IMR-90 (cell line): ENCODE results near the gene NKAIN1. TPM values are rescaled to one million over a fixed set of nuclear protein-coding genes. Genes with fewer than 3 reads are reported as not detected.

Experiments used
- ATAC-seq: fragments of 200-7000 bp; cut with Tn5 transposase; 2 replicates; pipeline ENCODE4 v1.9.1; 2020; ENCODE audit warnings: low read depth, mild to moderate bottlenecking, moderate library complexity
- BruUV-seq: library from RNA; stranded (reverse); fragments of 400-500 nt; replicated peaks from 2 replicates; lab custom pipeline; 2021; lab: Mats Ljungman, UMichigan
- CTCF ChIA-PET: fragments of 300-600 bp; formaldehyde crosslinking; extraction: SDS; loops from one replicate; lab custom pipeline; 2021; ENCODE audit warnings: antibody characterized with exemption; lab: Yijun Ruan, JAX
- POLR2A ChIA-PET: fragments of 300-600 bp; sonication (Branson Sonifier 250); formaldehyde crosslinking; loops from one replicate; lab custom pipeline; 2022; ENCODE audit warnings: antibody characterized with exemption; ENCODE audit not compliant: unreplicated experiment; lab: Charles Lee
- DNase-seq: peaks from one replicate; pipeline ENCODE4 v3.0.0; 2013
- H2AFZ ChIP-seq: replicated peaks from 2 replicates; pipeline ENCODE3; 2013; ENCODE audit warnings: low read length, mild to moderate bottlenecking; ENCODE audit not compliant: poor library complexity
- H2AK5ac ChIP-seq: 2 replicates; pipeline ENCODE4 v1.6.1; 2013; ENCODE audit warnings: low read depth, low read length, inconsistent platforms
- H2AK9ac ChIP-seq: replicated peaks from 2 replicates; pipeline ENCODE3; 2013; ENCODE audit warnings: mild to moderate bottlenecking, low read depth, low read length, moderate library complexity; ENCODE audit not compliant: poor library complexity
- H2BK120ac ChIP-seq: 2 replicates; pipeline ENCODE4 v1.6.1; 2013; ENCODE audit warnings: low read depth, low read length, inconsistent platforms
- H2BK15ac ChIP-seq: 3 replicates; pipeline ENCODE4 v1.6.1; 2013; ENCODE audit warnings: low read depth, low read length, inconsistent platforms
- H2BK20ac ChIP-seq: 2 replicates; pipeline ENCODE4 v1.6.1; 2013; ENCODE audit warnings: low read depth, mild to moderate bottlenecking, inconsistent platforms, low read length, moderate library complexity
- H2BK5ac ChIP-seq: 2 replicates; pipeline ENCODE4 v1.6.1; 2013; ENCODE audit warnings: mild to moderate bottlenecking, low read depth, low read length, inconsistent platforms; ENCODE audit not compliant: poor library complexity, severe bottlenecking
- H3K14ac ChIP-seq: replicated peaks from 2 replicates; pipeline ENCODE4 v1.6.1; 2013; ENCODE audit warnings: low read depth, low read length, inconsistent platforms
- H3K18ac ChIP-seq: 2 replicates; pipeline ENCODE4 v1.6.1; 2013; ENCODE audit warnings: low read depth, low read length, control low read depth
- H3K23ac ChIP-seq: 2 replicates; pipeline ENCODE4 v1.6.1; 2013; ENCODE audit warnings: low read depth, low read length, inconsistent platforms
- H3K27ac ChIP-seq: 2 replicates; pipeline ENCODE4 v1.5.1; 2013; ENCODE audit warnings: mild to moderate bottlenecking, control low read depth, low read length; ENCODE audit not compliant: insufficient read depth
- H3K27me3 ChIP-seq: 2 replicates; pipeline ENCODE4 v1.6.1; 2013; ENCODE audit warnings: low read length; ENCODE audit not compliant: control insufficient read depth, insufficient read depth
- H3K36me3 ChIP-seq: 2 replicates; pipeline ENCODE4 v1.6.1; 2013; ENCODE audit warnings: low read length, mixed read lengths; ENCODE audit not compliant: control insufficient read depth, insufficient read depth
- H3K4ac ChIP-seq: 2 replicates; pipeline ENCODE4 v1.6.1; 2013; ENCODE audit warnings: low read depth, low read length, inconsistent platforms
- H3K4me1 ChIP-seq: 2 replicates; pipeline ENCODE4 v1.6.1; 2013; ENCODE audit warnings: low read length, mixed read lengths; ENCODE audit not compliant: control insufficient read depth, insufficient read depth
- H3K4me2 ChIP-seq: 2 replicates; pipeline ENCODE4 v1.6.1; 2013; ENCODE audit warnings: low read depth, mild to moderate bottlenecking, control low read depth, low read length, moderate library complexity
- H3K4me3 ChIP-seq: 2 replicates; pipeline ENCODE4 v1.5.1; 2013; ENCODE audit warnings: low read depth, mild to moderate bottlenecking, control low read depth, low read length, moderate library complexity; ENCODE audit not compliant: insufficient read depth
- H3K56ac ChIP-seq: 2 replicates; pipeline ENCODE4 v1.6.1; 2013; ENCODE audit warnings: low read length, inconsistent platforms; ENCODE audit not compliant: insufficient read depth; ENCODE audit errors: extremely low read depth
- H3K79me1 ChIP-seq, 2 experiments: 2 replicates each; pipeline ENCODE4 v1.6.1; 2013; ENCODE audit warnings: low read length in 2 of 2, inconsistent platforms in 1 of 2, low read depth in 1 of 2
- H3K9ac ChIP-seq: 2 replicates; pipeline ENCODE4 v1.6.1; 2013; ENCODE audit warnings: low read depth, low read length, control low read depth
- H3K9me1 ChIP-seq: 2 replicates; pipeline ENCODE4 v1.6.1; 2013; ENCODE audit warnings: low read length, inconsistent platforms; ENCODE audit not compliant: insufficient read depth
- H3K9me3 ChIP-seq: 2 replicates; pipeline ENCODE4 v1.6.1; 2013; ENCODE audit warnings: low read length; ENCODE audit not compliant: control insufficient read depth, insufficient read depth
- H4K20me1 ChIP-seq: 2 replicates; pipeline ENCODE4 v1.6.1; 2013; ENCODE audit warnings: low read length, inconsistent platforms; ENCODE audit not compliant: insufficient read depth
- H4K5ac ChIP-seq: 2 replicates; pipeline ENCODE4 v1.6.1; 2013; ENCODE audit warnings: mild to moderate bottlenecking, low read depth, low read length, control low read depth
- H4K8ac ChIP-seq, 2 experiments: 2 replicates each; pipeline ENCODE4 v1.6.1; 2013; ENCODE audit warnings: low read depth in 2 of 2, low read length in 2 of 2, control low read depth in 1 of 2, inconsistent platforms in 1 of 2
- H4K91ac ChIP-seq: 2 replicates; pipeline ENCODE4 v1.6.1; 2013; ENCODE audit warnings: low read depth, low read length, inconsistent platforms; ENCODE audit not compliant: insufficient read depth
- BHLHE40 ChIP-seq: fragments of 150-350 bp; IDR thresholded peaks from 2 replicates; pipeline ENCODE4 v1.6.1; 2016; ENCODE audit warnings: mild to moderate bottlenecking, low read depth, low read length
- CEBPB ChIP-seq: IDR thresholded peaks from 2 replicates; pipeline ENCODE4 v1.6.1; 2012; ENCODE audit warnings: low read depth, low read length, improper control_type of control experiment
- CHD1 ChIP-seq: IDR thresholded peaks from 2 replicates; pipeline ENCODE4 v1.6.1; 2012; ENCODE audit warnings: low read depth, low read length, improper control_type of control experiment
- FOS ChIP-seq: fragments of 150-350 bp; IDR thresholded peaks from 2 replicates; pipeline ENCODE4 v1.6.1; 2016; ENCODE audit warnings: low read depth, low read length
- MAFK ChIP-seq: IDR thresholded peaks from 2 replicates; pipeline ENCODE4 v1.6.1; 2012; ENCODE audit warnings: low read depth, low read length, improper control_type of control experiment
- MAZ ChIP-seq: IDR thresholded peaks from 2 replicates; pipeline ENCODE4 v1.6.1; 2012; ENCODE audit warnings: low read depth, mild to moderate bottlenecking, low read length, improper control_type of control experiment, moderate library complexity, borderline replicate concordance
- MXI1 ChIP-seq: IDR thresholded peaks from 2 replicates; pipeline ENCODE4 v1.6.1; 2012; ENCODE audit warnings: low read depth, mild to moderate bottlenecking, low read length, moderate library complexity, borderline replicate concordance
- NFE2L2 ChIP-seq: fragments of 150-350 bp; IDR thresholded peaks from 2 replicates; pipeline ENCODE4 v1.6.1; 2016; ENCODE audit warnings: low read depth, mild to moderate bottlenecking, low read length
- POLR2A ChIP-seq: IDR thresholded peaks from 2 replicates; pipeline ENCODE4 v1.6.1; 2012; ENCODE audit warnings: mild to moderate bottlenecking, low read depth, low read length
- RAD21 ChIP-seq: IDR thresholded peaks from 2 replicates; pipeline ENCODE4 v1.6.1; 2012; ENCODE audit warnings: low read length, improper control_type of control experiment
- RCOR1 ChIP-seq: IDR thresholded peaks from 2 replicates; pipeline ENCODE4 v1.6.1; 2012; ENCODE audit warnings: mild to moderate bottlenecking, low read length, improper control_type of control experiment; ENCODE audit not compliant: insufficient replicate concordance
- RFX5 ChIP-seq: IDR thresholded peaks from 2 replicates; pipeline ENCODE4 v1.8.0; 2012; ENCODE audit warnings: low read depth, mild to moderate bottlenecking, low read length, moderate library complexity
- SMC3 ChIP-seq: fragments of 150-350 bp; IDR thresholded peaks from 2 replicates; pipeline ENCODE4 v1.6.1; 2016; ENCODE audit warnings: low read depth, mild to moderate bottlenecking, antibody characterized with exemption, low read length, moderate library complexity
- WGBS, 2 experiments: methylation state at CpG; one replicate each; pipeline versions ENCODE4 v1.1.5 to v1.1.7; 2013; ENCODE audit warnings: missing lambda C conversion rate in 2 of 2; ENCODE audit not compliant: insufficient read length in 1 of 2; ENCODE audit errors: extremely low coverage in 2 of 2; 5-methylcytosine and 5-hydroxymethylcytosine counted together
- dilution Hi-C: fragments of 300-500 bp; cut with HindIII; formaldehyde crosslinking; loops from one replicate; pipeline ENCODE4 v1.14.3; 2018; ENCODE audit warnings: low sequenced_read_pairs; ENCODE audit not compliant: unreplicated experiment
- in situ Hi-C: fragments of 300-500 bp; cut with MboI; formaldehyde crosslinking; loops from 3 replicates; pipeline ENCODE4 v1.14.3; 2019; ENCODE audit warnings: low sequenced_read_pairs, inconsistent platforms, mixed read lengths
- intact Hi-C: fragments of 100-400 bp; cut with micrococcal nuclease; formaldehyde crosslinking; loops from 2 replicates; pipeline ENCODE4 v1.10.0; 2022
- polyA plus RNA-seq, 3 experiments: library from polyadenylated mRNA; depleted of rRNA; stranded (reverse); fragments of >200 nt; gene quantifications; 2 replicates each; pipeline ENCODE4 v1.2.3, GENCODE V29; 2012; ENCODE audit warnings: low replicate concordance in 1 of 3
- total RNA-seq: library from RNA; depleted of rRNA; stranded (reverse); fragments of >200 nt; gene quantifications from 2 replicates; pipeline ENCODE4 v1.2.3, GENCODE V29; 2012
- TF ChIP-seq, protein P1 (sequence below): fragments of 150-350 bp; IDR thresholded peaks from 2 replicates; pipeline ENCODE4 v1.6.1; 2017; ENCODE audit warnings: mild to moderate bottlenecking, antibody characterized with exemption, low read length, low read depth
- TF ChIP-seq, protein P2 (sequence below): conservative IDR thresholded peaks from 2 replicates; pipeline ENCODE4 v1.5.1; 2012; ENCODE audit warnings: mild to moderate bottlenecking, low read depth, low read length, improper control_type of control experiment
- TF ChIP-seq, protein P3 (sequence below): fragments of 150-350 bp; IDR thresholded peaks from 2 replicates; pipeline ENCODE4 v1.6.1; 2016; ENCODE audit warnings: low read depth, mild to moderate bottlenecking, low read length, moderate library complexity, borderline replicate concordance

Gene NKAIN1
- total and polyA plus RNA-seq, 2 of the 4 experiments (the other 2 are of a cell fraction), result under 0.01 to 0.09 TPM

DNA sequence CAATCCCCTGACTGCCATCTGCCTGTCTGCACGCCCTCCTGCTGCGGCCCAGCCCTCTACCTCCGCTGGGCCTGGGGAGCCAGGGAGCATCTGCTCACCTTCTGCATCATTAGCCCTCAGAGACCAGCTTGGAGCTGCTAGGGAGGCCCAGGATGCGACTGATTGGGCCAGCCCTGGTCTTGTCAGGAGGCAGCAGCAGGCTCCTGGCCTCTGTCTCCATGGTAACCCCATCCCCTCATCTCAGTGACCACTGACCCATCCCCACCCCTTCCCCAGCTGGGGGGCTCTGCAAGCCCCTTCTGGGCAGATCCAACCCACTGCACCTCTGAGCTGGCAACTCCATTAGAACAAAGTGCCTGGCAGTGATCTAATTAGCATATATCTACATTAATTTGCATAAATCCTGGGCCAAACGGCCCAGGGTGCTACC, 37.7 kb downstream of the NKAIN1 start:
- H2BK120ac ChIP-seq, result no peak overlapping the region
- H2AK9ac ChIP-seq, result no peak overlapping the region
- no peak overlapping the region for H4K5ac ChIP-seq
- no peak overlapping the region for H3K18ac ChIP-seq
- H3K56ac ChIP-seq, result no peak overlapping the region
- H3K4me1 ChIP-seq, result peaks cover 2% of the 10 kb centered on the region; the same call in 1 of the 2 replicates
- H3K9me1 ChIP-seq, result no peaks in the 10 kb centered on the region
- no TSS peak for BruUV-seq
- no peak for ATAC-seq
- no peak overlapping the region for H2BK20ac ChIP-seq
- no peak overlapping the region for H3K4me3 ChIP-seq
- ChIA-PET CTCF (no interaction called here), POLR2A (no interaction called here)
- H3K27ac ChIP-seq, result no peak overlapping the region
- 72% methylated on average over 3 of the region's 5 CpGs; no CpG with 5 or more reads in 1 of the 2 experiments for WGBS, 2 experiments
- H4K91ac ChIP-seq, result no peak overlapping the region
- no peaks in the 10 kb centered on the region for H3K79me1 ChIP-seq
- H3K36me3 ChIP-seq, result no peaks in the 10 kb centered on the region
- intact Hi-C loops (no loop called here), dilution Hi-C loops (no loop called here), in situ Hi-C loops (no loop called here)
- H3K4me2 ChIP-seq, result no peak overlapping the region
- peaks cover 14% of the 10 kb centered on the region; the same call in 1 of the 2 replicates for H3K27me3 ChIP-seq
- H2AK5ac ChIP-seq, result no peak overlapping the region
- no peaks in the 10 kb centered on the region for H3K9me3 ChIP-seq
- H2BK15ac ChIP-seq, result no peak overlapping the region
- H4K20me1 ChIP-seq, result no peaks in the 10 kb centered on the region
- no peak overlapping the region for H3K9ac ChIP-seq
- no peak overlapping the region for H4K8ac ChIP-seq
- H3K14ac ChIP-seq, result no peak overlapping the region
- DNase-seq, result no peak
- no peak overlapping the region for H2AFZ ChIP-seq
- TF ChIP-seq RCOR1 (no peak), BHLHE40 (no peak), NFE2L2 (no peak), RFX5 (no peak), MAFK (no peak), MAZ (no peak), SMC3 (no peak), CHD1 (no peak), RAD21 (no peak), MXI1 (no peak), POLR2A (no peak), FOS (no peak), CEBPB (no peak)
- TF ChIP-seq, protein P1, sequence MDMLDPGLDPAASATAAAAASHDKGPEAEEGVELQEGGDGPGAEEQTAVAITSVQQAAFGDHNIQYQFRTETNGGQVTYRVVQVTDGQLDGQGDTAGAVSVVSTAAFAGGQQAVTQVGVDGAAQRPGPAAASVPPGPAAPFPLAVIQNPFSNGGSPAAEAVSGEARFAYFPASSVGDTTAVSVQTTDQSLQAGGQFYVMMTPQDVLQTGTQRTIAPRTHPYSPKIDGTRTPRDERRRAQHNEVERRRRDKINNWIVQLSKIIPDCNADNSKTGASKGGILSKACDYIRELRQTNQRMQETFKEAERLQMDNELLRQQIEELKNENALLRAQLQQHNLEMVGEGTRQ, result no peak
- TF ChIP-seq, protein P2, sequence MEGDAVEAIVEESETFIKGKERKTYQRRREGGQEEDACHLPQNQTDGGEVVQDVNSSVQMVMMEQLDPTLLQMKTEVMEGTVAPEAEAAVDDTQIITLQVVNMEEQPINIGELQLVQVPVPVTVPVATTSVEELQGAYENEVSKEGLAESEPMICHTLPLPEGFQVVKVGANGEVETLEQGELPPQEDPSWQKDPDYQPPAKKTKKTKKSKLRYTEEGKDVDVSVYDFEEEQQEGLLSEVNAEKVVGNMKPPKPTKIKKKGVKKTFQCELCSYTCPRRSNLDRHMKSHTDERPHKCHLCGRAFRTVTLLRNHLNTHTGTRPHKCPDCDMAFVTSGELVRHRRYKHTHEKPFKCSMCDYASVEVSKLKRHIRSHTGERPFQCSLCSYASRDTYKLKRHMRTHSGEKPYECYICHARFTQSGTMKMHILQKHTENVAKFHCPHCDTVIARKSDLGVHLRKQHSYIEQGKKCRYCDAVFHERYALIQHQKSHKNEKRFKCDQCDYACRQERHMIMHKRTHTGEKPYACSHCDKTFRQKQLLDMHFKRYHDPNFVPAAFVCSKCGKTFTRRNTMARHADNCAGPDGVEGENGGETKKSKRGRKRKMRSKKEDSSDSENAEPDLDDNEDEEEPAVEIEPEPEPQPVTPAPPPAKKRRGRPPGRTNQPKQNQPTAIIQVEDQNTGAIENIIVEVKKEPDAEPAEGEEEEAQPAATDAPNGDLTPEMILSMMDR, result no peak
- TF ChIP-seq, protein P3, sequence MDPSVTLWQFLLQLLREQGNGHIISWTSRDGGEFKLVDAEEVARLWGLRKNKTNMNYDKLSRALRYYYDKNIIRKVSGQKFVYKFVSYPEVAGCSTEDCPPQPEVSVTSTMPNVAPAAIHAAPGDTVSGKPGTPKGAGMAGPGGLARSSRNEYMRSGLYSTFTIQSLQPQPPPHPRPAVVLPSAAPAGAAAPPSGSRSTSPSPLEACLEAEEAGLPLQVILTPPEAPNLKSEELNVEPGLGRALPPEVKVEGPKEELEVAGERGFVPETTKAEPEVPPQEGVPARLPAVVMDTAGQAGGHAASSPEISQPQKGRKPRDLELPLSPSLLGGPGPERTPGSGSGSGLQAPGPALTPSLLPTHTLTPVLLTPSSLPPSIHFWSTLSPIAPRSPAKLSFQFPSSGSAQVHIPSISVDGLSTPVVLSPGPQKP, result no peak
- H3K4ac ChIP-seq, result no peak overlapping the region
- H3K23ac ChIP-seq, result no peak overlapping the region
- H2BK5ac ChIP-seq, result no peak overlapping the region
